NT2/D1 (cell line): ENCODE results near the gene NLGN4X.

Experiments used
- DNase-seq: peaks from one replicate; pipeline ENCODE4 v3.0.0-alpha.2; 2011; ENCODE audit warnings: low read depth, low spot score
- H3K27me3 ChIP-seq: 2 replicates; pipeline ENCODE4 v1.6.0; 2011; ENCODE audit warnings: mild to moderate bottlenecking; ENCODE audit not compliant: insufficient read length, insufficient read depth
- H3K36me3 ChIP-seq: 2 replicates; pipeline ENCODE4 v1.6.1; 2011; ENCODE audit warnings: mild to moderate bottlenecking, low read length, mixed read lengths; ENCODE audit not compliant: insufficient read depth, insufficient read length
- H3K4me1 ChIP-seq: 2 replicates; pipeline ENCODE4 v1.5.1; 2011; ENCODE audit not compliant: insufficient read depth, insufficient read length
- H3K4me3 ChIP-seq: 2 replicates; pipeline ENCODE4 v1.5.1; 2011; ENCODE audit warnings: low read depth; ENCODE audit not compliant: insufficient read length
- H3K9ac ChIP-seq: 2 replicates; pipeline ENCODE4 v1.6.0; 2011; ENCODE audit warnings: low read depth; ENCODE audit not compliant: insufficient read length
- H3K9me3 ChIP-seq: 2 replicates; pipeline ENCODE4 v1.5.1; 2011; ENCODE audit warnings: mild to moderate bottlenecking, low read length; ENCODE audit not compliant: insufficient read depth
- SUZ12 ChIP-seq: IDR thresholded peaks from 2 replicates; pipeline ENCODE4 v1.6.1; 2011; ENCODE audit not compliant: insufficient read length, insufficient read depth; ENCODE audit errors: extremely low read depth
- YY1 ChIP-seq: IDR thresholded peaks from 2 replicates; pipeline ENCODE4 v1.6.1; 2011; ENCODE audit not compliant: insufficient read length, insufficient read depth
- ZNF274 ChIP-seq: IDR thresholded peaks from 2 replicates; pipeline ENCODE4 v1.6.1; 2011; ENCODE audit warnings: mild to moderate bottlenecking, low read depth, low read length

The NLGN4X gene

GRCh38 chrX:6012357-6012756 lies 216.3 kb downstream of the NLGN4X start:
- Histone ChIP-seq H3K27me3 (no peaks in the 10 kb centered on the region), H3K4me1 (no peaks in the 10 kb centered on the region), H3K9me3 (no peaks in the 10 kb centered on the region), H3K4me3 (no peak overlapping the region), H3K36me3 (no peaks in the 10 kb centered on the region), H3K9ac (no peak overlapping the region)
- no peak for DNase-seq
- TF ChIP-seq ZNF274 (no peak), SUZ12 (no peak), YY1 (no peak)

- no peak for DNase-seq
- no peaks in the 10 kb centered on the region for H3K9me3 ChIP-seq
- no peaks in the 10 kb centered on the region for H3K27me3 ChIP-seq
- no peaks in the 10 kb centered on the region for H3K36me3 ChIP-seq
- no peaks in the 10 kb centered on the region for H3K4me1 ChIP-seq
- no peak overlapping the region for H3K4me3 ChIP-seq
- TF ChIP-seq ZNF274 = no peak
- no peak for TF ChIP-seq YY1
- TF ChIP-seq SUZ12 = no peak
- no peak overlapping the region for H3K9ac ChIP-seq
These were observed 222.8 kb downstream of the NLGN4X start for GRCh38 chrX:6005856-6006255.

GRCh38 chrX:6004529-6004928 lies 224.1 kb downstream of the NLGN4X start:
- no peaks in the 10 kb centered on the region for H3K27me3 ChIP-seq
- H3K9me3 ChIP-seq = no peaks in the 10 kb centered on the region
- H3K4me3 ChIP-seq = no peak overlapping the region
- H3K4me1 ChIP-seq = no peaks in the 10 kb centered on the region
- TF ChIP-seq ZNF274 = no peak
- no peak for TF ChIP-seq YY1
- TF ChIP-seq SUZ12 = no peak
- no peak for DNase-seq
- H3K9ac ChIP-seq = no peak overlapping the region
- no peaks in the 10 kb centered on the region for H3K36me3 ChIP-seq

GRCh38 chrX:6002056-6002455 lies 226.6 kb downstream of the NLGN4X start:
- no peaks in the 10 kb centered on the region for H3K27me3 ChIP-seq
- no peaks in the 10 kb centered on the region for H3K36me3 ChIP-seq
- no peaks in the 10 kb centered on the region for H3K4me1 ChIP-seq
- H3K9me3 ChIP-seq = no peaks in the 10 kb centered on the region
- no peak overlapping the region for H3K9ac ChIP-seq
- TF ChIP-seq SUZ12 (no peak), ZNF274 (no peak), YY1 (no peak)
- no peak for DNase-seq
- no peak overlapping the region for H3K4me3 ChIP-seq

GRCh38 chrX:5998901-5999300 lies 229.8 kb downstream of the NLGN4X start:
- no peaks in the 10 kb centered on the region for H3K4me1 ChIP-seq
- H3K4me3 ChIP-seq = no peak overlapping the region
- TF ChIP-seq SUZ12 (no peak), ZNF274 (no peak), YY1 (no peak)

GRCh38 chrX:5998456-5998855 lies 230.2 kb downstream of the NLGN4X start:
- Histone ChIP-seq H3K36me3 (no peaks in the 10 kb centered on the region), H3K9me3 (no peaks in the 10 kb centered on the region), H3K4me1 (no peaks in the 10 kb centered on the region), H3K4me3 (no peak overlapping the region), H3K27me3 (no peaks in the 10 kb centered on the region), H3K9ac (no peak overlapping the region)
- TF ChIP-seq SUZ12 (no peak), ZNF274 (no peak), YY1 (no peak)
- no peak for DNase-seq

More at GRCh38 chrX:5998901-5999300, 229.8 kb downstream of the NLGN4X start:
- no peaks in the 10 kb centered on the region for H3K27me3 ChIP-seq
- no peaks in the 10 kb centered on the region for H3K9me3 ChIP-seq
- no peaks in the 10 kb centered on the region for H3K36me3 ChIP-seq
- no peak overlapping the region for H3K9ac ChIP-seq
- no peak for DNase-seq

- H3K4me3 ChIP-seq = no peak overlapping the region
- no peak for TF ChIP-seq ZNF274
- H3K4me1 ChIP-seq = no peaks in the 10 kb centered on the region
- no peaks in the 10 kb centered on the region for H3K27me3 ChIP-seq
- H3K36me3 ChIP-seq = no peaks in the 10 kb centered on the region
- no peak for DNase-seq
- H3K9ac ChIP-seq = no peak overlapping the region
- H3K9me3 ChIP-seq = no peaks in the 10 kb centered on the region
These were observed 237.3 kb downstream of the NLGN4X start for GRCh38 chrX:5991393-5991792.

- no peak overlapping the region for H3K4me3 ChIP-seq
- H3K9ac ChIP-seq = no peak overlapping the region
- H3K4me1 ChIP-seq = no peaks in the 10 kb centered on the region
- no peak for DNase-seq
- TF ChIP-seq YY1 (no peak), ZNF274 (no peak), SUZ12 (no peak)
- no peaks in the 10 kb centered on the region for H3K36me3 ChIP-seq
- H3K27me3 ChIP-seq = no peaks in the 10 kb centered on the region
- no peaks in the 10 kb centered on the region for H3K9me3 ChIP-seq
These were observed 249.3 kb downstream of the NLGN4X start for GRCh38 chrX:5979338-5979737.
